ENCODE results near the gene GAREM2. TPM values are rescaled to one million over a fixed set of nuclear protein-coding genes. Genes with fewer than 3 reads are reported as not detected.

GAREM2 gene
- total RNA-seq, 1 experiment from 2014 or later = 0.96 TPM

DNA sequence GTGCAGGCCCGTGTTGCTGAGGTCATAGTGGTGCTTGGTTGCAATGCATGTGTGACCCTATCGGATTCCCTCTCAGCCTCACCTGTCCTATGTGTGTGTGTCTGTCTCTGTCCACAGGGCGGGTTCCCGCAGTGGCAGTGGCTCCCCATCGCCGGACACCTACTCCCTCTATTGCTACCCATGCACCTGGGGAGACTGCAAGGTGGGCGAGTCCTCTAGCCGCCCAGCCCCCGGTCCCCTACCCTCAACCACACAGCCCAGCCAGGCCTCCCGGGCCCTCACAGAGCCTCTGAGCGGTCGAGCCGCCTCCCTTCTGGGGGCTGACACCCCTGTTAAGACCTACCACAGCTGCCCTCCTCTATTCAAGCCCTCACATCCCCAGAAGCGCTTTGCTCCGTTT, 14.2 kb downstream of the GAREM2 start:
- Histone ChIP-seq H3K27me3 (ENCODE audit: insufficient read depth, low read depth) (no peaks in the 10 kb centered on the region), H2AFZ (no peak overlapping the region), H3F3A (ENCODE audit: insufficient read depth, low read depth) (no peaks in the 10 kb centered on the region), H3K9me3 (ENCODE audit: insufficient read depth, low read depth) (no peaks in the 10 kb centered on the region), H3K4me1 (replicated peaks; ENCODE audit: insufficient read depth) (no peaks in the 10 kb centered on the region), H3K27ac (no peak overlapping the region), H3K9me2 (ENCODE audit: insufficient read depth) (no peaks in the 10 kb centered on the region), H4K20me1 (ENCODE audit: insufficient read depth) (no peaks in the 10 kb centered on the region), H3K79me2 (ENCODE audit: low read depth) (no peaks in the 10 kb centered on the region), H3K4me3 (no peak overlapping the region), H3K36me3 (ENCODE audit: low read depth) (no peaks in the 10 kb centered on the region; the same call in 1 of the 2 replicates), H3K4me2 (no peak overlapping the region)
- TF ChIP-seq, protein P1, sequence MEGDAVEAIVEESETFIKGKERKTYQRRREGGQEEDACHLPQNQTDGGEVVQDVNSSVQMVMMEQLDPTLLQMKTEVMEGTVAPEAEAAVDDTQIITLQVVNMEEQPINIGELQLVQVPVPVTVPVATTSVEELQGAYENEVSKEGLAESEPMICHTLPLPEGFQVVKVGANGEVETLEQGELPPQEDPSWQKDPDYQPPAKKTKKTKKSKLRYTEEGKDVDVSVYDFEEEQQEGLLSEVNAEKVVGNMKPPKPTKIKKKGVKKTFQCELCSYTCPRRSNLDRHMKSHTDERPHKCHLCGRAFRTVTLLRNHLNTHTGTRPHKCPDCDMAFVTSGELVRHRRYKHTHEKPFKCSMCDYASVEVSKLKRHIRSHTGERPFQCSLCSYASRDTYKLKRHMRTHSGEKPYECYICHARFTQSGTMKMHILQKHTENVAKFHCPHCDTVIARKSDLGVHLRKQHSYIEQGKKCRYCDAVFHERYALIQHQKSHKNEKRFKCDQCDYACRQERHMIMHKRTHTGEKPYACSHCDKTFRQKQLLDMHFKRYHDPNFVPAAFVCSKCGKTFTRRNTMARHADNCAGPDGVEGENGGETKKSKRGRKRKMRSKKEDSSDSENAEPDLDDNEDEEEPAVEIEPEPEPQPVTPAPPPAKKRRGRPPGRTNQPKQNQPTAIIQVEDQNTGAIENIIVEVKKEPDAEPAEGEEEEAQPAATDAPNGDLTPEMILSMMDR (conservative IDR thresholded peaks at IDR 0.05) = no peak
- TF ChIP-seq EZH2 (IDR thresholded peaks at IDR 0.05; ENCODE audit: low read depth) = no peak
- no TSS peak for BruUV-seq (replicated peaks)
- intact Hi-C loops (cut with micrococcal nuclease; ENCODE audit: unreplicated experiment) = no loop called here
- POLR2A ChIA-PET (ENCODE audit: unreplicated experiment) = no interaction called here
- DNase-seq = no peak
- CTCF ChIA-PET = no interaction called here

DNA sequence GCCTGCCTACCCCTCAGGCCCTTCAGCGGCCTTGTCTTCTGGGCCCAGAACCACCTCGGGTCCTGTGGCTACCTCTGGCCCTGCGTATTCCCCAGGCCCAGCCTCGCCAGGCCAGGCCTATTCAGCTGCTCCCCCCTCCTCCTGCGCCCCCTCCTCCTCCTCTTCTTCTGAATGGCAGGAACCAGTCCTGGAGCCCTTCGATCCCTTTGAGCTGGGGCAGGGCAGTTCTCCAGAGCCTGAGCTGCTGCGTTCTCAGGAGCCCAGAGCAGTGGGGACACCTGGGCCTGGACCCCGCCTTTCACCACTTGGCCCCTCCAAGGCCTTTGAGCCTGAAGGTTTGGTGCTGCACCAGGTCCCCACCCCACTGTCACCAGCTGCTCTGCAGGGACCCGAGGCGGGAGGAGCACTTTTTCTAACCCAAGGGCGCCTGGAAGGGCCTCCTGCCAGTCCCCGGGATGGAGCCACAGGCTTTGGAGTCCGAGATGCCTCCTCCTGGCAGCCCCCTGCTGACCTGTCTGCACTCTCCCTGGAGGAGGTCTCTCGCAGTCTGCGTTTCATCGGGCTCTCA, 14.7 kb downstream of the GAREM2 start:
- Histone ChIP-seq H3K36me3 (ENCODE audit: low read depth) (no peaks in the 10 kb centered on the region; the same call in 1 of the 2 replicates), H3K79me2 (ENCODE audit: low read depth) (no peaks in the 10 kb centered on the region), H3K4me2 (no peak overlapping the region), H3K4me3 (no peak overlapping the region), H3K27ac (no peak overlapping the region), H4K20me1 (ENCODE audit: insufficient read depth) (no peaks in the 10 kb centered on the region), H3K9me3 (ENCODE audit: insufficient read depth, low read depth) (no peaks in the 10 kb centered on the region), H2AFZ (no peak overlapping the region), H3K4me1 (replicated peaks; ENCODE audit: insufficient read depth) (no peaks in the 10 kb centered on the region), H3K27me3 (ENCODE audit: insufficient read depth, low read depth) (no peaks in the 10 kb centered on the region), H3F3A (ENCODE audit: insufficient read depth, low read depth) (no peaks in the 10 kb centered on the region), H3K9me2 (ENCODE audit: insufficient read depth) (no peaks in the 10 kb centered on the region)
- TF ChIP-seq, protein P1 (conservative IDR thresholded peaks at IDR 0.05) = no peak
- no peak for TF ChIP-seq EZH2 (IDR thresholded peaks at IDR 0.05; ENCODE audit: low read depth)
- intact Hi-C loops (cut with micrococcal nuclease; ENCODE audit: unreplicated experiment) = no loop called here
- BruUV-seq (replicated peaks) = no TSS peak
- CTCF ChIA-PET = no interaction called here
- POLR2A ChIA-PET (ENCODE audit: unreplicated experiment) = no interaction called here
- DNase-seq = no peak

DNA sequence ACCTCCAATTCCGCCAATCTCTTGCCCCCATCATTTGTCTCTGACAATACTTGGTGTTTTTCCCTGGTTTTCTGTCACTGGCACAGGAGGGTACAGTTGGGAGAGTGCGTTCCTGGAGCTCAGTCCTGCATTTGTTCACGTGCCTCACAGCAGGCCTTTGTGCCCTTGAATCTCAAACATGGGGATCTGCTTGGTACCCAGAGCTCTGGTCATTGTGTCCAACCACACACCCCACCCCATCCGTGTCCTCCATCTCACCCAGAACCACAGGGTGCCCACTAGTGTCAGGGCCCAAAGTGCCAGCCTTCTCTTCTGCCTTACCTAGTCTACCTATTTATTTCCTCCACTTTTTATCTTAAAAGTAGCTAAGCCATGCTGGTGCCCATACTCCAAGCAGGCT, 16.2 kb downstream of the GAREM2 start:
- no peak overlapping the region for H2AFZ ChIP-seq
- no peak overlapping the region for H3K4me3 ChIP-seq
- H4K20me1 ChIP-seq (ENCODE audit: insufficient read depth) = no peaks in the 10 kb centered on the region
- BruUV-seq (replicated peaks) = no TSS peak
- H3K27ac ChIP-seq = no peak overlapping the region
- no peak for DNase-seq
- H3K9me2 ChIP-seq (ENCODE audit: insufficient read depth) = no peaks in the 10 kb centered on the region
- no peaks in the 10 kb centered on the region for H3K9me3 ChIP-seq (ENCODE audit: insufficient read depth, low read depth)
- CTCF ChIA-PET = no interaction called here
- no peaks in the 10 kb centered on the region for H3K79me2 ChIP-seq (ENCODE audit: low read depth)
- peaks cover 8% of the 10 kb centered on the region for H3K36me3 ChIP-seq (ENCODE audit: low read depth)
- intact Hi-C loops (cut with micrococcal nuclease; ENCODE audit: unreplicated experiment) = no loop called here
- TF ChIP-seq, protein P1 (conservative IDR thresholded peaks at IDR 0.05) = no peak
- no peak for TF ChIP-seq EZH2 (IDR thresholded peaks at IDR 0.05; ENCODE audit: low read depth)
- no peak overlapping the region for H3K4me2 ChIP-seq
- H3K27me3 ChIP-seq (ENCODE audit: insufficient read depth, low read depth) = no peaks in the 10 kb centered on the region
- H3K4me1 ChIP-seq (replicated peaks; ENCODE audit: insufficient read depth) = no peaks in the 10 kb centered on the region
- H3F3A ChIP-seq (ENCODE audit: insufficient read depth, low read depth) = no peaks in the 10 kb centered on the region
- POLR2A ChIA-PET (ENCODE audit: unreplicated experiment) = no interaction called here

Data from PC-9 (cell line).